AG04449 (cell line): ENCODE measurements around the gene NOSIP.

Experiments
- CTCF ChIA-PET: fragments of 350-600 bp; formaldehyde crosslinking; extraction: SDS; loops from one replicate; lab custom pipeline; 2021; ENCODE audit warnings: antibody characterized with exemption; lab: Yijun Ruan, JAX
- POLR2A ChIA-PET: fragments of 400-600, 350-600 bp; formaldehyde crosslinking; extraction: SDS; loops from one replicate; lab custom pipeline; 2020; ENCODE audit warnings: antibody characterized with exemption, inconsistent platforms; lab: Yijun Ruan, JAX
- DNase-seq: peaks from one replicate; pipeline ENCODE4 v3.0.0-alpha.2; 2010; ENCODE audit warnings: low read depth, low spot score
- H3K4me3 ChIP-seq: 2 replicates; pipeline ENCODE4 v1.5.1; 2011; ENCODE audit warnings: low read depth, mild to moderate bottlenecking, control low read depth, low read length
- CTCF ChIP-seq: IDR thresholded peaks from one replicate; pipeline ENCODE4 v1.5.1; 2011; ENCODE audit warnings: mild to moderate bottlenecking, moderate library complexity, low read length, control low read depth, inconsistent platforms; ENCODE audit not compliant: insufficient read depth; ENCODE audit errors: missing control alignments

NOSIP gene

GRCh38 chr19:49595819-49596404 is 15.6 kb upstream of the NOSIP start:
- no peak overlapping the region for H3K4me3 ChIP-seq
- TF ChIP-seq CTCF = no peak
- POLR2A ChIA-PET = no interaction called here
- CTCF ChIA-PET = interaction anchor here (0.8 to 1.0 kb wide), 2 partner anchors 20 to 50 kb away, joined by 3 read pairs; no protein-coding TSS in a partner anchor
- DNase-seq = no peak

DNA sequence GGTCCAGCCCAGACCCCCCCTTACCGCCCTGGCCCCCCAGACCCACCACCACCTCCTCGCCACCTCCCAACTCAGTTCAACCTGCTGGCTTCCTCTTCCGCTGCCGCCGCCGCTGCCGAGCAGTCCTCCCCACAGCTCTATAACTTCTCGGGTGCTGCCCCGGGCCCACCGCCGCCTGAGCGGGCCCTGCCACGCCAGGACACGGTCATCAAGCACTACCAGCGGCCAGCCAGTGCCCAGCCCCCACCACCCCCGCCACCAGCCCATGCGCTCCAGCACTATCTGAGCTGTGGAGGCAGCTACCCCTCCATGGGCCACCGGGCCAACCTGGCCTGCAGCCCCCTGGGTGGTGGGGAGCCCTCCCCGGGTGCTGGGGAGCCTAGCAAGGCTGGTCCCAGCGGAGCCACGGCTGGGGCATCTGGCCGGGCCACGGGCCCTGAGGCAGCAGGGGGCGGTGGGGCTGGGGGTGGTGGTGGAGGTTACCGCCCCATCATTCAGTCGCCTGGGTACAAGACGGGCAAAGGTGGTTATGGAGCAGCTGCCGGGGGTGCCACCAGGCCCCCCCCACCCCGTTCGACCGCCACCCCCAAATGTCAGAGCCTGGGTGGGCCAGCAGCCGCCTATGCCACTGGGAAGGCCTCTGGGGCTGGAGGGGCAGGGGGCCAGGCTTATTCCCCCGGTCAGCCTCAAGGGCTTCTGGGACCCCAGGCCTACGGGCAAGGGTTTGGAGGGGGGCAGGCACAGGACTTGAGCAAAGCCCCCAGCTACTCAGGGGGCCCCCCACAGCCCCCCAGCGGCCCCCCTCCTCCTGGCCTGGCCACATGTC is 14.8 kb upstream of the NOSIP start:
- ChIA-PET CTCF (interaction anchor here (0.8 to 1.0 kb wide), 2 partner anchors 21 to 49 kb away, joined by 3 read pairs; no protein-coding TSS in a partner anchor), POLR2A (no interaction called here)
- no peak for TF ChIP-seq CTCF
- H3K4me3 ChIP-seq = no peak overlapping the region
- no peak for DNase-seq

DNA sequence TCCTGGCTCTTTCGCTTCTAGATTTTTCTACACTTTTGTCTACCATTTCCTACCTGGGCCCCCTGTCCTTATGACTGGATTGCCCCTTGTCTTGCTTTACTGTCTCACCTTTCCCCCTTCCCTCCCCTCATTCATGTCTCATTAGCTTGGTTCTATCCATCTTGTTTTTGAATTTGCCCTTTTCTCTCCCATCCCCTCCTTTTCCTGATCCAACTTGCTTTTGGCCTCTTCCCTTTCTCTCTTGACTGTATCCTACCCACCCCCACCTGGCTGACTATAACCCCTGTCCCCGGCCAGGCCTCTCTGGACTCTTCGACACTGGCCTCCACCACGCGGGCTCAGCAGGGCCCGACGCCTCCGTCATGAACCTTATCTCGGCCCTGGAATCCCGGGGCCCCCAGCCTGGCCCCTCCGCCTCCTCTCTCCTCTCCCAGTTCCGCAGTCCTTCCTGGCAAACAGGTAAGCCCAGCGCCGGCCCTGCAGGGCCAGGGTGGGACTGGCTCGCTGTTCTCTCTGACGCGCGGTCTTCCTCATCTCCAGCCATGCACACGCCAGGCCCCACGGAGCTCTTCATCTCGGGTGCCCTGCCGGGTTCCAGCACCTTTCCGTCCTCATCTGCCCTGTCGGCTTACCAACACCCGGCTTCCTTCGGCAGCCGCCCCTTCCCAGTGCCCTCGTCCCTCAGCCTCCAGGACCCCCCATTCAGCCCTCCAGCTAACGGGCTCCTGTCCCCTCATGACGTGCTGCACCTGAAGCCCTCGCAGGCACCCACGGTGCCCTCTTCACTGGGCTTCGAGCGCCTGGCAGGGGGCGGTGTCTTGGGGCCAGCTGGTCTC is 14.0 kb upstream of the NOSIP start:
- ChIA-PET CTCF (interaction anchor here (1.0 to 1.3 kb wide), 2 partner anchors 8 to 10 kb away, joined by 3 to 4 read pairs; no protein-coding TSS in a partner anchor), POLR2A (no interaction called here)
- no peak overlapping the region for H3K4me3 ChIP-seq
- no peak for TF ChIP-seq CTCF
- DNase-seq = no peak

- peak overlapping the region; percentile 85 for H3K4me3 ChIP-seq
- POLR2A ChIA-PET = interaction anchor here (0.6 to 1.2 kb wide), 4 partner anchors 47 to 105 kb away, joined by 3 to 6 read pairs (median 4); partner anchors contain the start of genes RRAS and SCAF1
- CTCF ChIA-PET = interaction anchor here (0.7 to 1.3 kb wide), 5 partner anchors 9 to 47 kb away, joined by 3 to 4 read pairs (median 3); partner anchors contain the start of gene RRAS
- no peak for TF ChIP-seq CTCF
- DNase-seq = peak; percentile 40
These were observed 13.1 kb upstream of the NOSIP start for GRCh38 chr19:49593233-49594113.

DNA sequence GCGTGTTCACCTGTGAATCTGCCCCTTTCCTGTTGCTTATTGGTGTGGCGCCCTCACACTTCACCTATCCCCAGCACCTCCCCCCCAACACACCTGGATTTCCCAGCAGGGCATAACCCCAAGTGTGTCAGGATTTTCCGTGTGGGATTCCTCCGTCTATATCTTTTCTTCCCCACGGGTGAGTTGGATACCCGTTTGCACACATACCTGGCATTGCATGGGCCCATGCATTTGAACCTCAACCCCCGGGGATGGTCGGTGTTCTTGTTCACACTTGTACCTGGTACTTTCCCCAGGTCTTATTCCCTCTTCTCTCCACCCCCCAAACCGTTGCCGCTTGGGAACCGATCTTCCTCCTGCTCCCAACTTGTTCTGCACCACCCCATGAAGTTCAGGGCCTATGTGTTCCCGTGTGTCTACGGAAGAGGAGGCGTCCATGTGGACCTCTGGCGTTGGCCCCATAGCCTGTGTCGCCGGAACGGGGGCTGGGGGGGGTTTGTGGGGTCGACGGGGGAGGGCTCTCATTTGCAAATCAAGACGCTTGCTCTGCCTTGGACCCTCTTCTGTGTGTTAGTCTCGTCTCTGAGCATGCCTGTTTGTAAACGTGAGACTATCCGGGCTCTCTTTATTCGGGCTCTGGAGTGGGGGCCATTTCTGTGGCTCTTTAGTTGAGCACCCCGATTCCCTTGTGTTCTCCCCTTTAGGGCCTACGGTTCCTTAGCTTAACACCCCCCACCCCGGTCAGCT is 12.3 kb upstream of the NOSIP start:
- no peak for TF ChIP-seq CTCF
- CTCF ChIA-PET = interaction anchor here (0.8 to 1.3 kb wide), 5 partner anchors 10 to 89 kb away, joined by 3 to 4 read pairs (median 3); partner anchors contain the start of gene RRAS
- peak overlapping the region; percentile 85 for H3K4me3 ChIP-seq
- DNase-seq = no peak
- POLR2A ChIA-PET = interaction anchor here (0.8 to 1.2 kb wide), 4 partner anchors 12 to 72 kb away, joined by 3 to 6 read pairs (median 4); partner anchors contain the start of genes NOSIP, PRRG2, RRAS and SCAF1
